Measurements from ENCODE around the gene INPP5E.

The INPP5E gene

DNA sequence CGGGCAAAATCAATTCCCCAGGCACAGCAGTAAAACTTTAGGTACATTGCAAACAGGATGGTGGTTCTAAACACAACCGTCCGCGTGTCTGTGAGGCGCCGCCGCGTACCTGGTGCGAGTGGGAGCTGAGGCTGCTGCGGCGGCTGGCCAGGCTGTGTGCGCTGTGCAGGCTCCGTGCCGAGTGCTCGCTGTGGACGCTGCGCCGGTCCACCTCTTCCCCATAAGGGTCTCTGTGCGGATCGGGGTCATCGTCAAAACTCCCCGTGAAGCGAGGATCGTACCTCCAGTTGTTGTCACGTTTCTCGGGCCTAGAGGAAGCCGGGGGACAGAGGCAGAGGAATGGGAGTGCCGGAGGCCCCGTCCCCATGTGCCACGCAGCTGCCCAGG lies 26.5 kb upstream of the INPP5E start:
- DNase-seq (ENCODE audit: low spot score in 2 of 2) (no peak), ATAC-seq (replicated peaks; ENCODE audit: extremely low read depth, poor library complexity, severe bottlenecking) (no peak)
- no peak overlapping the region for H3K4me3 Mint-ChIP-seq
- no peak overlapping the region for H3K27ac Mint-ChIP-seq (ENCODE audit: low read depth)
- no peaks in the 10 kb centered on the region for H3K9me3 Mint-ChIP-seq
- peaks cover 3% of the 10 kb centered on the region for H3K4me1 Mint-ChIP-seq
- H3K27me3 Mint-ChIP-seq: no peaks in the 10 kb centered on the region
- peaks cover 69% of the 10 kb centered on the region for H3K36me3 Mint-ChIP-seq (ENCODE audit: insufficient read depth)

DNA sequence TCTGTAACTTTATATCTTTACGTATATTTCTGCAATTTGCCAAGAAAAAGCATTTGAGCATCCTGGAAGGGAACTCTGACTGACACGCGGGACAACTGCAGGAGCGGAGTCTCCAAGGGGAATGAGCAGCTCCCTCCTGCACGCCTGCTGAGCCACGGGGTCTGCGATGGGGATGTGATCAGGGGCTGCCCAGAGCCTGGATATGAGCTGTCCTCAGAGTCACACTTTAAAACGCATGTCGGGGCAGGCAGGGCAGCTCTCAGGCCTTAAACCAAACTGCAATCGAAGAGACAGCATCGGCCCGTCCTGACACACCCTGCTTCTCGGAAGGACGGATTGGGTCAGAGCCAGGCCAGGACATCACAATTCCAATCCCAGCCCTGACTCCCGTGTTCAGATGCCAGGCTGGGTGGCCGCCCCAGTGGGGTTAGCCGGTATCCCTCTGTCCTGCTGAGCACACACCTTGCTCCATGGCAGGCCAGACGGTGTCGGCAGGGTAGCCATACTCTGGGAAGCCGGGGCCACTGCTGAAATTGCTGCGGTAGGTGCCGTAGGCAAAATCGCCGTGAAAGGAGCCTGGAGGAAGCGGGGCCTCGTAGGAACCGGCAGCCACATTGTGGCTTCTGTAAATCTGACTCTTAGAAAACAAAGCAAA lies 26.0 kb upstream of the INPP5E start:
- Mint-ChIP-seq H3K9me3 (no peaks in the 10 kb centered on the region), H3K36me3 (ENCODE audit: insufficient read depth) (peaks cover 70% of the 10 kb centered on the region), H3K4me3 (no peak overlapping the region), H3K4me1 (no peaks in the 10 kb centered on the region), H3K27ac (ENCODE audit: low read depth) (no peak overlapping the region), H3K27me3 (no peaks in the 10 kb centered on the region)
- DNase-seq (ENCODE audit: low spot score in 2 of 2) (no peak), ATAC-seq (replicated peaks; ENCODE audit: extremely low read depth, poor library complexity, severe bottlenecking) (no peak)

DNA sequence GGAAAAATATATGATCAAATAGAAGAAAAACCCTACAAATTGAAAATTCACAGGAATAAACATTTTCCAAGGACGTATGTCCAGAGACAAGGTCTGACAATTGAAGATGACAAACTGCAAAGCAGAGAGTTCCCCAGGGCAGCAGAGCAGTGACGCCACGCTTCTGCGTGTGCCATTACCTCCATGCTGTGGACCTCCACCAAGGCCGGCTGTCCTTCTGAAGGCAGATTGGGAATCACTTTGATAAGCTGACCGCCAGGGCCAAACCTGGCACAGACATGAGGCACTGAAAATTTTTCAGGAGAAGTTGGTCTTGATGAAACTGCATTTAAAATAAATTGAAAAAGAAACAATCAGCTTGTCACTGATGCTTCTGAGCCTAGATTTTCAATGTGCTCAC lies 24.6 kb upstream of the INPP5E start:
- Mint-ChIP-seq H3K4me3 (no peak overlapping the region), H3K36me3 (ENCODE audit: insufficient read depth) (peaks cover 75% of the 10 kb centered on the region), H3K9me3 (no peaks in the 10 kb centered on the region), H3K27me3 (no peaks in the 10 kb centered on the region), H3K4me1 (no peaks in the 10 kb centered on the region), H3K27ac (ENCODE audit: low read depth) (no peak overlapping the region)
- ATAC-seq (replicated peaks; ENCODE audit: extremely low read depth, poor library complexity, severe bottlenecking): no peak
- DNase-seq (ENCODE audit: low spot score in 2 of 2): no peak

DNA sequence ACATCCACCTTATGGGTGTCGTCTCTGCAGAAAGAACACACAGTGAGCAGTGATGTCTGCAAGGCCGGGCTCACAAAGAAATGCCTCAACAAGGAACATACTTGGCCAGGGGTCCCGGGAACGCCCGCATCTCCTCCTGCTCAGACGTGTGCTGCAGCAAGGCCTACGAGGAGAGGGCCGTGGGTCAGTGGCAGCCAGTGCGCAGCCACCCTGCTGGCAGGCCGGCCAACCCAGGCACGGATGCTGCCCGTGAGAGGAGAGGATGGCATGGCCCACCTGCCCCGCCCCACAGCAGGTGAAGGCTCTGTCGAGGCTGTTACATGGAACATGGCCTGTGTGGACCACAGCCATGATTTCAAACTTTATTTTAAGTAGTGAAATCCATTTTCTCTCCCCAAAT lies 23.9 kb upstream of the INPP5E start:
- H3K4me3 Mint-ChIP-seq: no peak overlapping the region
- no peaks in the 10 kb centered on the region for H3K4me1 Mint-ChIP-seq
- DNase-seq (ENCODE audit: low spot score in 2 of 2) (no peak), ATAC-seq (replicated peaks; ENCODE audit: extremely low read depth, poor library complexity, severe bottlenecking) (no peak)
- H3K36me3 Mint-ChIP-seq (ENCODE audit: insufficient read depth): peaks cover 79% of the 10 kb centered on the region
- no peaks in the 10 kb centered on the region for H3K9me3 Mint-ChIP-seq
- no peaks in the 10 kb centered on the region for H3K27me3 Mint-ChIP-seq
- H3K27ac Mint-ChIP-seq (ENCODE audit: low read depth): no peak overlapping the region

DNA sequence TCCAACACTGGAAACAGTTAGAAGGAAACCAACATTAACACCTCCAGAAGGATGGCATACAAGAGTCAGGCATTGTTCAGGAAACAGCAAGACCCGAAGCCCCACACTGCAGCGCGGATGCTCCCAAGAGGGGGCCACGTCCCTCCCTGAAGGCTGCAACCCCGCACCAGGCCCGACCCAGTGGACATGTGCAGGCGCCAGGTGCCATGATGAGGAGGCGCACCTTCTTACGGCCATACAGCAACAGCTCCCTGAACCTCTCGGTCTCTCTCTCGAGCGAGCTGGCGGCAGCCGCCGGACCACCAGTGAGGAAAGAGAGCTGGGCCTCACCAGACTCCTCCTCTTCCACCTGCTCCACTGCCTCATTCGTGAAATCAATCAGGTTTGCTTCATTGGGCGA lies 23.0 kb upstream of the INPP5E start:
- Mint-ChIP-seq H3K4me1 (no peaks in the 10 kb centered on the region), H3K36me3 (ENCODE audit: insufficient read depth) (peaks cover 82% of the 10 kb centered on the region), H3K27ac (ENCODE audit: low read depth) (no peak overlapping the region), H3K9me3 (no peaks in the 10 kb centered on the region), H3K4me3 (no peak overlapping the region), H3K27me3 (no peaks in the 10 kb centered on the region)
- DNase-seq (ENCODE audit: low spot score in 2 of 2) (no peak), ATAC-seq (replicated peaks; ENCODE audit: extremely low read depth, poor library complexity, severe bottlenecking) (no peak)

DNA sequence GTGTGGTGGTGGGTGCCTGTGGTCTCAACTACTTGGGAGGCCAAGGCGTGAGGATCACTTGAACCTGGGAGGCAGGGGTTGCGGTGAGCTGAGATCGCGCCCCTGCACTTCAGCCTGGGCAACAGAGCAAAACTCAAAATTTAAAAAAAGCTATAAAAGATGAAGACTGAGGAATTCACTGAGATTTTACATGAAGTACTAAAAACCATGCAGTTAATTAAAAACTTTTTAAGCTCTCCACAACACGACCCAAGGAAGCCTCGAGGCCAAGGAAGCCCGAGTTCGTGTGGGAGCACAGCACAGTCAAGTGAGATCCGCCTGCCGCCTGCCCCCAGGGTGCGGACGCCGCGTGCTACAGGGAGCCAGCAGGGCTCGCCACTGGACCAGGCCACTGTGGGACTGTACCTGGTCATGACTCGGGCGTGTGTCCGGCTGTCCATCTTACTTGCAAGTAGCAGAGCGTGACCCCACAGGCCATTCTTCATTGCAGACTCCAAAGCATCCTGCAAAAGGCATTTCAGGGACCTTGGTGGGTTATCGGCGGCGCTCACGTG lies 21.2 kb upstream of the INPP5E start:
- no peak overlapping the region for H3K27ac Mint-ChIP-seq (ENCODE audit: low read depth)
- ATAC-seq (replicated peaks; ENCODE audit: extremely low read depth, poor library complexity, severe bottlenecking) (no peak), DNase-seq (ENCODE audit: low spot score in 2 of 2) (no peak)
- H3K4me1 Mint-ChIP-seq: no peaks in the 10 kb centered on the region
- no peak overlapping the region for H3K4me3 Mint-ChIP-seq
- H3K9me3 Mint-ChIP-seq: no peaks in the 10 kb centered on the region
- H3K36me3 Mint-ChIP-seq (ENCODE audit: insufficient read depth): peaks cover 81% of the 10 kb centered on the region
- H3K27me3 Mint-ChIP-seq: no peaks in the 10 kb centered on the region

DNA sequence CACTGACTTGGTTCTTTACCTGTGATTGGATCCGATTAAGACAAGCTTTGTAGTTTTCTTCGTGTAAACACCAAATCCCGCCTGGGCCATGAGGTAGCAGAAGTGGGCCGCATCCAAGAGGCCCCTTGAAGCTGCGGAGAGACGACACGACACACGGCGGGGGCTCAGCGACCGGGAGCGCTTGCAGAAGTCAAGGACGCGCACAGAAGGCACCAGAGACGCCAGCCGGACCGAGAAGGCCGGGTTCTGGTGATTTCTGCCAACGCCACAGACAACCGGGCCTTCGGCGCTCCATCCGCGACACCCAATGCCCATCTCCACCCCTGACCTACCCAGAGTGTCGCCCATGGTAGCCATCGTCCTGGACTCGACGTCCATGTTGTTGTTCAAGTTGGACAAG lies 19.8 kb upstream of the INPP5E start:
- Mint-ChIP-seq H3K4me1 (no peaks in the 10 kb centered on the region), H3K4me3 (no peak overlapping the region), H3K27ac (ENCODE audit: low read depth) (no peak overlapping the region), H3K9me3 (no peaks in the 10 kb centered on the region), H3K27me3 (no peaks in the 10 kb centered on the region), H3K36me3 (ENCODE audit: insufficient read depth) (peaks cover 77% of the 10 kb centered on the region)
- DNase-seq (ENCODE audit: low spot score in 2 of 2) (no peak), ATAC-seq (replicated peaks; ENCODE audit: extremely low read depth, poor library complexity, severe bottlenecking) (no peak)

DNA sequence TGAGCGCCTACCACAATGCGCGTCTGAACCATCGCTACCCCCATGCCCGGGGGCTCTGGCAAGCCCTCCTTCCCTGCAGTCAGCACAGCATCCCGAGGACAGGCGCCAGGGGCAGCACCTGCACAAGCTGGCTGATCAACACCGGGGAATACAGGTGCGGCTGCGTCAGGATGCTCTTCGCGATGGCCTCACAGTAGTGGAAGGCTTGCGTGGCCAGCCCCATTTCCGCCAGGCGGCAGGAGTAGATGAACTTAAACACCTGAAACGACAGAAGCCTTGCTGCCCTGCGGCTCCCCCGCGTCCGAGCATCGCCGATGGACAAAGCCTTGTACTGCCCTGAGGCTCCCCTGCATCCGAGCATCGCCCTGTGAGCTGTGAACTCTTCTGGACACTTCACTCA lies 17.7 kb upstream of the INPP5E start:
- Mint-ChIP-seq H3K36me3 (ENCODE audit: insufficient read depth) (peaks cover 78% of the 10 kb centered on the region), H3K27me3 (no peaks in the 10 kb centered on the region), H3K4me3 (no peak overlapping the region), H3K4me1 (no peaks in the 10 kb centered on the region), H3K9me3 (no peaks in the 10 kb centered on the region), H3K27ac (ENCODE audit: low read depth) (no peak overlapping the region)
- no peak for ATAC-seq (replicated peaks; ENCODE audit: extremely low read depth, poor library complexity, severe bottlenecking)
- no peak for DNase-seq (ENCODE audit: low spot score in 2 of 2)

DNA sequence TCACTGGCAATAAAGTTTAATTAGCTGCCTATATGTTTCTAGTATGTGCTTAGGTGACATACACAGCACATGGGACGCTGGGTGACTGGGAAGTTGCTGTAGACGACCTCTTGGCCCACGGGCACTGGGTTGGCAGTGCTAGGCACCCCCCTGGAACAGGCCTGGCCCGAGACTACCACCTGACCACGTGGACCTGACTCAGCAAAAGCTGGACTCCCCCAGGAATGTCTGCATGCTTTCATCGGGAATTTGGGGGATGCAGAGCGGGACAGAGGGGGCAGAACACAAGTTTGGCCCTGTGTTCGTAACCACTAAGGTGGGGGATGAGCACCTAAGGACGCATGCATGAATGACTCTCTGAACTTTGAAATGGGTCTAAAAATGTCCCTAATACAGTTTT lies 16.6 kb upstream of the INPP5E start:
- Mint-ChIP-seq H3K27ac (ENCODE audit: low read depth) (no peak overlapping the region), H3K9me3 (no peaks in the 10 kb centered on the region), H3K4me1 (no peaks in the 10 kb centered on the region), H3K36me3 (ENCODE audit: insufficient read depth) (peaks cover 77% of the 10 kb centered on the region), H3K4me3 (no peak overlapping the region), H3K27me3 (no peaks in the 10 kb centered on the region)
- no peak for ATAC-seq (replicated peaks; ENCODE audit: extremely low read depth, poor library complexity, severe bottlenecking)
- no peak for DNase-seq (ENCODE audit: low spot score in 2 of 2)

DNA sequence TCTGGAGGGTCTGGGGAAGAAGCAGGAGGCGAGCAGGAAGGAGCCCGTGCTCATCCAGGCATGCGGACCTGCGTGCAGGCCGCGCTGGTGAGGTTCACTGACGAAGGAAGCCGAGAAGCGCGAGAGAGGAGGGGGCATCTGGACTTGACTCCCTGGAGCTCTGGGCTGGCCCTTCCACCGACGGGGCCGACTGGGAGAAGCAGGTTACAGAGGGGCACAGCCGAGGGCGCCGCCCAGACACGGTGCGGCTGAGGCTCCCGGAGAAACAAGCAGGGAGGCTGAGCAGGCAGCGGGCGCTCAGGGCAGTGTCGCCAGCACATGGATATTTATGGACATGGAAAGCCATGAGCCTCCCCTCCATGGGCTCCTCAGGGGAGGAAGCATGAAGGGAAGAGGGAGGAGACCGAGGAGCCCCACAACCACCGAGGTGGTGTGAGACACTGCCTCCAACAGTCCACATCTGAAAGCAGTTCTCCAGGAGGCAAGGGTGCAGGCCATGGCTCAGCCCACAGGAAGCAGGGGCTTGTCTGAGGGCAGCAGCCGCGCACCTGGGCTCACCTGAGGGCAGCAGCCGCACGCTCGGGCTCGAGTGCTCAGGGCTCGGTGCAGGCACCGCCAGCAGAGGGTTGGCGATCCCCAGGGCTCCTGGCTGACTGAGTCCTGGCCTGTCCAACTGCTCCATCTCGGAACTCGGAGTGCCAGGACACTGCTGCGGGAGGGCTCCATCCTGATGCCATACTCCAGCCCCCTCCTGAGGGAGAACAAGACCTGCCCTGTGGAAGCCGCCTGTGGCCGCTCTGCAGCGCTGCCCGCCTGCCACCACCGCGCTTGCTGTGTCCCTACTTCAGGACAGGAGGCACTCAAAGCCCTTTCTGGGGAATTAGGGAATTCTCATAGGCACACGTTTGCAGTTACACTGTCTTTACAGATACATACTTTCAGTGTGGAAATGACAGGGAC lies 15.7 kb upstream of the INPP5E start:
- no peak overlapping the region for H3K27ac Mint-ChIP-seq (ENCODE audit: low read depth)
- DNase-seq (ENCODE audit: low spot score in 2 of 2) (no peak), ATAC-seq (replicated peaks; ENCODE audit: extremely low read depth, poor library complexity, severe bottlenecking) (no peak)
- no peaks in the 10 kb centered on the region for H3K4me1 Mint-ChIP-seq
- H3K9me3 Mint-ChIP-seq: no peaks in the 10 kb centered on the region
- H3K4me3 Mint-ChIP-seq: no peak overlapping the region
- H3K36me3 Mint-ChIP-seq (ENCODE audit: insufficient read depth): peaks cover 75% of the 10 kb centered on the region
- H3K27me3 Mint-ChIP-seq: no peaks in the 10 kb centered on the region

DNA sequence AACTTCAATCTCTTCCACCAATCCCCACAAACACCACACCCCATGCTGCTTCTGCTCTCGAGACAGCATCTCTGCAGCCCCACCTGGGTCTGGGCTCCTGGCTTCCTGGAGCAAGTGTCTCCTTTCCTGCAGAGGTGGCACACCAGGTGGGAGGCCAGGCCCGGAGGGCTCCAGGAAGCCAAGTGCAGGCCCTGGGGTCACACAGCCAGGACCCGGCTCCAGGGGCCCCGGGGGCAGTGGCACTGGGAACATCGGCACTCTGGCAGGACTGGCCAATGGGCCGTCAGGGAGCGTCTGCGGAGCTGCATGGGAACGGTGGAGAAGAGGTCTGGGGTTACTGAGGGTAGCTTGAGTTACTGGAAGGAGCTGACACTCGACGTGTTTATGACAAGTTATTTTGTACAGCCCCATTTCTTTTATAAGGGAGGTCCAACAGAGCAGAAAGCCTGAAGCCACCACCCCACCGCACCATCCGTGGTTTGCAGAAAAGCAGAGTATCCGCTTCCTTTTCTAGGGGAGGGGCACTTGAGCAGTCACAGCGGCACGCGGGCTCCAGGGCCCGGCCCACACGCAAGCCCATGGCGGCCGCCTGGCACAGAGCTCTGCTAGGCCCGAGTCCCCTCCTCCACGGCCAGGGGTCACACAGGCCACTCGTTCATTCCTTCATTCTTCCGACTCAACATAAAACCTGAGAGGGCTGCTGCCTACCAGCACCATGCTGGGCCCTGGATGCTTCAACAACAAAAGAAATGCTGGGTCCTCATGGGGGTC lies 14.6 kb upstream of the INPP5E start:
- Mint-ChIP-seq H3K36me3 (ENCODE audit: insufficient read depth) (peaks cover 73% of the 10 kb centered on the region), H3K9me3 (no peaks in the 10 kb centered on the region), H3K27ac (ENCODE audit: low read depth) (no peak overlapping the region), H3K27me3 (no peaks in the 10 kb centered on the region), H3K4me1 (no peaks in the 10 kb centered on the region), H3K4me3 (no peak overlapping the region)
- ATAC-seq (replicated peaks; ENCODE audit: extremely low read depth, poor library complexity, severe bottlenecking) (no peak), DNase-seq (ENCODE audit: low spot score in 2 of 2) (no peak)

DNA sequence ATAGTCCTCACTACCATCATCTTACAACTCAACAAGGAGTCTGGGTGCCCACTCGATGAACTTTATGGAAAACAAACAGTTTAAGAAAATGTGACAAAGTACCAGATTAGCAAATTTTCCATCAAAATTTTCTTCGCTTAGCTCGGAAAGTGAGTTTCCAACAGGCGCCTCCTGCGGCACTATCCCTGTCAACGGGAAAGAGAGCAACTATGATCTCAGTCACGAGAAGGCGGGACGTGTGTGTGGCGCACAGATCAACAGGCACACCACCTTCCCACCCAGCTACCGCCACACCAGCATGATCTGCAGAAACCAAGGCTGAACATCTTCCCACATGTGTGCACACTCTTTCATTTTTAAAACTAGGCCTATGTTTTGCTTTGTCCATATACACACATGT lies 13.7 kb upstream of the INPP5E start:
- H3K27me3 Mint-ChIP-seq: no peaks in the 10 kb centered on the region
- peaks cover 68% of the 10 kb centered on the region for H3K36me3 Mint-ChIP-seq (ENCODE audit: insufficient read depth)
- ATAC-seq (replicated peaks; ENCODE audit: extremely low read depth, poor library complexity, severe bottlenecking) (no peak), DNase-seq (ENCODE audit: low spot score in 2 of 2) (no peak)
- H3K9me3 Mint-ChIP-seq: no peaks in the 10 kb centered on the region
- H3K27ac Mint-ChIP-seq (ENCODE audit: low read depth): no peak overlapping the region
- H3K4me3 Mint-ChIP-seq: no peak overlapping the region
- no peaks in the 10 kb centered on the region for H3K4me1 Mint-ChIP-seq
